Mononuclear cell (primary cell): Measurements from ENCODE around the gene PRDM16. TPM values are rescaled to one million over a fixed set of nuclear protein-coding genes. Genes with fewer than 3 reads are reported as not detected.

Source experiments
- H3K27me3 ChIP-seq: 2 replicates; pipeline ENCODE4 v1.6.0; 2011; ENCODE audit warnings: low read length, control low read depth; ENCODE audit not compliant: insufficient read depth
- H3K4me1 ChIP-seq: 2 replicates; pipeline ENCODE4 v1.5.1; 2011; ENCODE audit warnings: mild to moderate bottlenecking, low read length, control low read depth; ENCODE audit not compliant: insufficient read depth
- H3K4me3 ChIP-seq: 2 replicates; pipeline ENCODE4 v1.5.1; 2011; ENCODE audit warnings: mild to moderate bottlenecking, low read length, moderate library complexity
- H3K9me3 ChIP-seq: 2 replicates; pipeline ENCODE4 v1.5.1; 2011; ENCODE audit warnings: low read depth, mild to moderate bottlenecking, control low read depth, low read length
- total RNA-seq: library from RNA; depleted of rRNA; stranded (reverse); fragments of >200 nt; gene quantifications from one replicate; pipeline ENCODE4 v1.2.3, GENCODE V29; 2012

The PRDM16 gene
- total RNA-seq, 1 donor = not detected

DNA sequence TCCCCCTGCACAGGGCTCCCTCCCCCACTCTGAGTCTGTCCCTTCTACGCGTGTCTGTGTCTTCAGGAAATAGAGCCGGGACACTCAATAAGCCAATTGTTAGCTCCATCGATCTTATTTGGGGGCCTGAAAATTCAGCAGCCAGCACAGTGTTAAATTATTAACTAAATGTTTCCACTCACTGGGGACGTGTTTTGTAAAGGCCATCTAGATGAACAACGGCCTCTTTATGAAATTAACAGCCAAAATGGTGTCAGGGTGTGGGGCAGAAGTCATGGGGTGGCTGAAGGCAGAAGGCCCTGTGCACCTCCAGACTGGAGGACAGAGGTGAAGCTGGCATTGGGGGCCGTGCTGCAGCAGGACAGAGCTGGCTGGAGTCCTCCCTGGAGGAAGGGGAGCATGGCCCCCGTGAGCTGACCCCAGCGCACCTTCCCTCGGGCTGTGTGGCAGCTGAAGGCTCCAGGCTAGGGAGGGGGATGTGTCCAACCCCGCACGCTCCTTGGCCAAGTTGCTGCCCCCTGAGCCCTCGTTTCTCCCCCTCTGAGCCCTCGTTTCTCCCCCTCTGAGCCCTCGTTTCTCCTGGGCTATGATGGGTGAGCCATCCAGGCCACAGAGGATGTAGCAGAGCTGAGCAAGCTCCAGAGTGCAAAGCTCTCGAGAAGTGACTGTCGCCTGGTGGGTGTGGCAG lies 271.7 kb downstream of the PRDM16 start:
- Histone ChIP-seq H3K4me1 (no peaks in the 10 kb centered on the region), H3K9me3 (no peaks in the 10 kb centered on the region), H3K27me3 (no peaks in the 10 kb centered on the region), H3K4me3 (no peak overlapping the region)

DNA sequence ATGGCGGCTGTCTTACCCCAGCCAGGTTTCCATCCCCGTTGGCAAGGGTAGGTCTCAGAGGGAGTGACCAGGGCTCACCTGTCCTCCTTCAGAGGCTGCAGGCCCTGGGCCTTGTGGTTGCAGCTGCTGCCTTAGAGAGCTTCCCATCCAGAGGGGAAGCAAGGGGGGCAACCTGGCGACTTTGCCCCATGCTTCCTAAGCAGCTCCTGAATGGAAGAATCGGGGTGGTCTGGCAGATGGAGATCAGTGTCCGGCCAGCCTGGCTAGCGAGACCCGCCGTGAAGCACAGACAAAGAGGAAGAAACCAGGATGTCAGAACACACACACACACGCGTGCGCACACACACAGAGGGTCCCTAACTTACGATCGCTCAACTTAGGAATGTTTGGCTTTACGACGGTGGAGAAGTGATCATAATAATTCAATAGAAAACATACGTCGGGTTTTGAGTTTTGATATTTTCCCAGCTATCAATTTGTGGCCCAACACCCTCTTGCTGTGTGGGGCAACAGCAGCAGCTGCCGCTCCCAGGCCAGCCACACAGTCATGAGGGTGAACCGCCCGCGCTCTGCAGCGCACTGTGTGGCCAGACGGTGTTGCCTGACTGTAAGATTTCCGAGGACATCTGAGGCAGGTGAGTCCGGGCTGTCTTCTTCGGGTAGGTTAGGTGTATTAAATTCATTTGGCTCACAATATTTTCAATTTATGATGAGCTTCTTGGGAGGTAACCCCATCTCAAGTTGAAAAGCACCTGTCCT lies 272.4 kb downstream of the PRDM16 start:
- H3K4me1 ChIP-seq = no peaks in the 10 kb centered on the region
- H3K27me3 ChIP-seq = no peaks in the 10 kb centered on the region
- H3K9me3 ChIP-seq = no peaks in the 10 kb centered on the region
- H3K4me3 ChIP-seq = no peak overlapping the region

DNA sequence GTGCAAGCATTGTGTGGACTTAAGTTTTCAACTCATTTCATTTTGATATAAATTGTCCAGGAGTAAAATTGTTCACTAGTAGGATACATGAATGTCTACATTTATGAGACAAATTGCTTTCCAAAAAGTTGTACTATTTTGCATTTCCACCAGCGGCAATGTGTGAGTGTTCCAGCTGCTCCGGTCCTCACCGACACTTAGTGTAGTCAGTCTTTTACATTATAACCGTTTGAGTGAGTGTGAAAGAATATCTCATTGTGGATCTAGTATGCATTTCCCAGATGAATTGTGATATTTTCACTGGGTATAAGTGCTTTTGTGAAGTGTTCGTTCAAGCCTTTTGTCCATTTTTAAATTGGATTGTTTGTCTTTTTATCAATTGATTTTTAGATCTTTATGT lies 274.0 kb downstream of the PRDM16 start:
- no peaks in the 10 kb centered on the region for H3K9me3 ChIP-seq
- H3K27me3 ChIP-seq = no peaks in the 10 kb centered on the region
- no peak overlapping the region for H3K4me3 ChIP-seq
- no peaks in the 10 kb centered on the region for H3K4me1 ChIP-seq

DNA sequence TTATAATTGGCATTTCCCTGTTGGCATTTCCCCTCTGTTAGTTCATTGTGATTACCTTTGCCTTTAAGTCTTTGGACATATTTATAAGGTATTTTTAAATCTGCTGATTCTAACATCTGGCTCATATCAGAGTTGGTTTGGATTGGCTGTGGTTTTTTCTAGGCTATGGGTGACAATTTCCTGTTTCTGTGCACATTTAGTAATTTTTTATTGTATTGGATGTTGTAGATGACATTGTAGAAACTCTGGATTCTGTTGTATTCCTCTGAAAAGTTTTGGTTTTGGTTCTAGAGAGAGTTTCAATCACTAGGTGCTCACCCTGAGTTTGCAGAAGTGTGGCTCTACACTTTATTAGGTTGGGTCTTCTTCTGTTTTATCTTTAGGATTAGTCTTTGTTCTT lies 275.4 kb downstream of the PRDM16 start:
- Histone ChIP-seq H3K27me3 (no peaks in the 10 kb centered on the region), H3K4me1 (no peaks in the 10 kb centered on the region), H3K4me3 (no peak overlapping the region), H3K9me3 (no peaks in the 10 kb centered on the region)

DNA sequence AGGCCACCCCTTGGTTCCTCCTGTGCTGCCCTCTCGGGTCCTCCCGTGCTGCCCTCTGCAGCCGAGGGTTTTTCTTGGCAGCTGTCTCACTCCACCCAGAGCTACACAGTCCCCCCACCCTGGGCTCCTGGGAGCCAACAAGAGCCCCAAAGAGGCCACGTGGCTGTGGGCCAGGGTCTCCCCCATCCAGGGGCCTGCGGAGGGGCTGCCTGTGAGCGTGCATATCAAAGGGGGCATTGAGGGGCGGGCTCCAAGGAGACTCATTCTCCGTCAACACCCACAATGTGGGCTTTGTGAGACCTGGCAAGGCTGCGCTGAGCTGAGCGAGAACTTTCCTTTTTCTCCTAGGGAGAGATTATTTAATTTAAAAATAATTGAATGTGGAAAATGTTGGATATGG lies 276.8 kb downstream of the PRDM16 start:
- no peak overlapping the region for H3K4me3 ChIP-seq
- no peaks in the 10 kb centered on the region for H3K9me3 ChIP-seq
- H3K27me3 ChIP-seq = no peaks in the 10 kb centered on the region
- no peaks in the 10 kb centered on the region for H3K4me1 ChIP-seq

DNA sequence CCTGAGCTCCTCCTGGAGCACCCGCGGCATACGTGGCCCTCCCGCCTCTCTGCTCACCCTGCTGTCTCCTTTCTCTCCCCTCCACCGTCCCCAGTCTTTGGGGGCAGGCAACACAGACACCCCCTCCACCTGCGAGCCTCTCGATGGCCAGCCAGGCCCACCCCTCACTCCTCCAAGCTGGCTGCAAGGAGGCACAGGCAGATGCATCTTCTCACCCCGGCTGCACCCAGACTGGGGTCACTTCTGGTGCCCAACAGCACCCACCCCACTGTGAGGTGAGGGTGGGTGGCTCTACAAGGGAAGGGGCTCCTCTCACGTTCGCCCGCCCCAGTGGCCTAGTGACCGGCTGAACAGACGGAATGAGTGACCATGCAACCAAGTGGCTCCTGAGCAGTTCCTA lies 277.5 kb downstream of the PRDM16 start:
- Histone ChIP-seq H3K4me1 (no peaks in the 10 kb centered on the region), H3K9me3 (no peaks in the 10 kb centered on the region), H3K27me3 (no peaks in the 10 kb centered on the region), H3K4me3 (no peak overlapping the region)

DNA sequence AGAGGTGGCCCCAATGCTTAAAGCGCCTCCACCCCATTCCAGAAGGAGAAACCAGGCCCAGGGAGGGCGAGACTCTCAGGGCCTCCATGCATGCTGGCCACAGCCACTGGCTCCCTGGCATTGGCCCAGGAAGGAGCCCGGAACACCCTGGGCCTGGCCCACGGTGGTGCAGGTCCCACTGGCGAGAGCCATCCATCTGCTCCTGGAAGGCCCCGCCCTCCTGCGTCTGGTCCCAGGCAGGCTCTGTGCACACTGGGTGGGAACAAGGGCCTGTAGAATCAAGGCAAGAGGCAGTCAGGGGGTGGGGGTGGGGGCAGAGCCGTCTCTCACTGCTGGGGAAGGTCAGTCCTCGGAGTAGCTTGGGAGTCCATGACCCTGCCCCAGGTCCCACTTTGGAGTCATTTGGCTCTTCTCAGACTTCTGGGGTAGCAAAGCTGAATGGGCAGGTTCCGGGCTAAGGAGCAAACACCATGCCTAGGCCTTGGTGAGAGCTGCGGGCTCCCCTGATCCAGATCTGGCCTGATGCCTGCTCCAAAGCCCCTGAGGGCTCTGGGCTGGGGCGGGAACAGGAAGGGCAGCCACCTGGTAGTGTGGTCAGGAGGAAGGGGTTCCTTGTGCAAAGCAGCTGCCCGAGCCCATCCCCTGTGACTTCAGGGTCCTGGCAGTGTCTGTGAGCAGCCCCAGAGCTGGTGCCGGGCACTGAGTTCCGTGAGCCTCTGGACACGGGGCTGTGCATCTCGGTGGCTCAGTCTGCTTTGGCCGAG lies 278.4 kb downstream of the PRDM16 start:
- Histone ChIP-seq H3K9me3 (no peaks in the 10 kb centered on the region), H3K4me3 (no peak overlapping the region), H3K4me1 (no peaks in the 10 kb centered on the region), H3K27me3 (no peaks in the 10 kb centered on the region)

DNA sequence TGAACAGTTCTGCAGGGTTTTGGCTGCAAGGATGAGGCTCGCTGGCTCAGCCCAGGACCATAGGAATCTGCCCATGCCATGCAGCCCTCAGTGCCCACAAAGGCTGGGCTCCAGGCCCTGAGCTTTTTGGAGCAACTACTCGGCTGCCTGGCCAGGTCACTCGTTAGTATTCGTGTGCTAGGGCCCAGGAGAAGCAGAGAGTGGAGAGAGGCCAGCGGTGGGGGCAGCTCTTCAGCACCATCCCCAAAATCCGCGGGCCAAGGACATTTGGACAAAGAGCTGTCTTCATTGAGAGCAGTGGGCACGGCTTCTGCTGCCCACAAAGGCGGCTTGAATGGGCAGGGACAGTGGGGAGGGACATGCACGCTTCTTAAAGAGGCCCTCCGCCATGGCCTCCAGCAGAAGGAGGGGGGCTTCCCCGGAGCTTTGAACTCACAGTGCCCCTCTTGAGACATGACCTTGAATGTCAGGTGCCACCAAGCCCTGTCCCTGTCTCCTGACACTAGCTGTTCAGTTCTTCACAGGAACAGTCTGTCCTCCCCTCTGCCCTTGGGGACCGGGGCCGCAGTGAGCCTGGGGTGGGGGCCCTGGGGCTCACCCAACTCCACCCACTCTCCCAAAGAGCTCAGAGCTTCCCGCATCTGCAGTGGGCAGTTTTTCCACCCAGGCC lies 279.3 kb downstream of the PRDM16 start:
- no peaks in the 10 kb centered on the region for H3K27me3 ChIP-seq
- no peaks in the 10 kb centered on the region for H3K4me1 ChIP-seq
- no peak overlapping the region for H3K4me3 ChIP-seq
- H3K9me3 ChIP-seq = no peaks in the 10 kb centered on the region

DNA sequence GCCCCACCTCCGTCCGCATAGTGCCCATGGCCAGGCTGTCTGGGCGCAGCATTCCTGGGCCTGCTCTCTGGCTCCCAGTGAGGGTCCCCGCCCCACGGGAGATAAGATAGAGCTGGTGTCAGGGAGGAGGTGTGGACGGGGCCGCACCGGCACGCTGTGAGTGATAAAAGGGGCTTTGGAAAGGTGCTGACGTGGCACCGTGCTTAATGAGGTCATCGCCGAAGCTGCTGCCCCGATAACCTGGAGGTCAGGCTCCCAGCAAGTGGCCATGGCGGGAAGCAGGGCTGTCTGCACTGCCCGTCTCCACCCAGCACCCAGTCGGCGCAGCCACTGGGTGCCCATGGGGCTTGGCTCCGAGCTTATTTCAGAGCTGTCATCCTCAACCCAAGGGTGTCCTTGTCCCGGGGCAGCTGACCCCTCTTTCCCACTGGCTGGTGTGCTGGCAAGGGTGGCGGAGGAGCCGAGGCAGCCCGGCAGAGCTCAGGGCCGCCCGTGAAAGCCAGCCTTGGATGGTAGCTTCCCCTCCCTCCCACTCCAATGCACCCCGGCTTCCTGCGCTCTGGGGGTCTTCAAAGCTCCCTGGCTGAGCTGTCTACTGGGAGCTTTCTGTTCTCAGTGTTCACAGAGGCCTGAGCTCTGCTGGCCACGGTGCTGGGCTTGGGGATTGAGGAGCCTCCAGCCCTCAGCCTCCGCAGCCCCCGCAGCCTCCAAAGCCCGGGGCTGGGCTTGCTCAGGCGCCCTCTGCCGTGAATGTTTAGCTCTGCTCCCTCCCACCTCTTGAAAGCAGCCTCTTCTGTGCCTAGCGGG lies 280.4 kb downstream of the PRDM16 start:
- H3K4me3 ChIP-seq = no peak overlapping the region
- no peaks in the 10 kb centered on the region for H3K4me1 ChIP-seq
- no peaks in the 10 kb centered on the region for H3K27me3 ChIP-seq
- no peaks in the 10 kb centered on the region for H3K9me3 ChIP-seq

DNA sequence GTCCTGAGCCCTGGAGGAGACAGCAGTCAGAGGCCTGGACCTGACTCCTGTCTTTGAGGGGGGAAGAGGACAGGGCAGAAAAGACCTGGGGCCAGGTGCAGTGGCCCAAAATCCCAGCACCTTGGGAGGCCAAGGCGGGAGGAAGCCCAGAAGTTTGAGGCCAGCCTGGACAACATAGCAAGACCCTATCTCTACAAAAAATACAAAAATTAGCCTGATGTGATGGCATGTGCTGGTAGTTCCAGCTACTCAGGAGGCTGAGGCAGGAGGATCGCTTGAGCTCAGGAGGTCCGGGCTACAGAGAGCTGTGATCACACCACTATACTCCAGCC lies 280.9 kb downstream of the PRDM16 start:
- Histone ChIP-seq H3K27me3 (no peaks in the 10 kb centered on the region), H3K4me3 (no peak overlapping the region), H3K4me1 (no peaks in the 10 kb centered on the region), H3K9me3 (no peaks in the 10 kb centered on the region)

DNA sequence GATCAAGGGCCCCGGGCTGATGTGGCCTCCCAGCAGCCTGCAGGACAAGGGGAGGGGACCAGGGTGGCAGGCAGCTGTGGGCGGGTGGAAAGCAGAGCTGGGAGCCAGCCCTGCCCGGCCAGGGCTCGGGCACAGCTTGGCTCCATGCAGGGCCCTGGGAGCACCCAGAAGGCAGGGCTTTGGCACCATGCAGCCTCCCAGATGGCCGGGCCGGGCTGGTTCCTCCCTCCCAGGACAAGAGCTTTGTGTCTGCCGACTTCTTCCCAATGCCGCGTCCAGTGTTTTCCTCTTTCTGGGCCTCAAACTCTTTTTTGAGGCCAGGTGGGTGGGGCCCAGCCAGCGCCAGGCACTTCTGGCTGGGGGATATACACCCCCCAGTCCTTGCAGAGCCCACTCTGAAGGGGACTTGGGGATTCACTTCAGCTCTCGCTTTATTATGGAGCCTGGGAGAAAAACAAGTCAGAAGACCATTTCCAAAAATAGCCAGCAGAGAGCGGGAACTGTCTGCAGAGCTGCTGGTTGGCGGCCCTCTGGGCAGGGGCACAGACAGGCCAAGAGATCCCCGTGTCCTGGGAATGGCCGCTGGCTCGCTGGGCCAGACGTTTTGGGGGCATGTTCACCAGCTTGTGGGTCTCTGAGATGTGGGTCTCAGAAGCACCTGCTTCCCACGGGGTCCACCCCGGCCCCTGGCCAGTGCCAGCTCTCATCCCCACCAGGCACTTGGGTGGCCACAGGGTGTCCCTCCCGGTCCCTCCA lies 281.7 kb downstream of the PRDM16 start:
- no peak overlapping the region for H3K4me3 ChIP-seq
- no peaks in the 10 kb centered on the region for H3K9me3 ChIP-seq
- no peaks in the 10 kb centered on the region for H3K4me1 ChIP-seq
- no peaks in the 10 kb centered on the region for H3K27me3 ChIP-seq

DNA sequence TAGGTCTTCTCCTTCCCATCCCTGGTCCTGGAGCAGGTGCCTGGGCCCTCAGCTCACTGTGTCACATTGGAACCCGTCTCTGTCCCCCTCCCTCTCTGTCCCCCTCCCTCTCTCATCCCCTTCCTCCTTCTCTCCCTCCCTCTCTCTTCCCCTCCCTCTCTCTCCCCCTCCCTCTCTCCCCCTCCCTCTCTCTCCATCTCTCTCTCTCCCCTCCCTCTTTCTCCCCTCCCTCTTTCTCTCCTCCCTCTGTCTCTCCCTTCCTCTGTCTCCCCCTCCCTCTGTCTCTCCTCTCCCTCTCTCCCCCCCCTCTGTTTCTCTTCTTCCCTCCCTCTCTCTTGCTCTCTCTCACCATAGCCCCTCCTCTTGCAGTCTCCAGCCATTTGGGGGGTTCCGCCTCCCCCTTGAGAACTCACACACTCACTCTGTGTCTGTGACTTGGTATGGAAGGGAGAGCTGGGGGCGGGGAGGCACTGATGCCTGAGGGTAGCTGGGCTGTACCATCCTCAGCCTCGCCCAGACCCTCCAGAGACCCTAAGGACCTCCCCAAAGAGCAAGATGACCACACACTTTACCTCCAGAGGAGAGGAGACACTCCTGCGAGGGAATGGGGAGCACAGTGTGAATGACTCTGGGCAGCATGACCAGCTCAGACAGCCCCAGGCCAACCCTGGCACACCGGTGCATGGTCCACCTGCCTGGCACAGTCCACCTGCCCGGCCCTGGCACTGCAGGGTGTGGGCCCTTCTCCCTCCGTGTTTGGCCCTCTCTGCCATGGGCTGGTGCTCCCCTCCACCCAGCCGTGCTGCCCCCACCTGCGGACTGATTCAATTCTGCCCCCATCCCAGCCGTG lies 282.7 kb downstream of the PRDM16 start:
- Histone ChIP-seq H3K27me3 (no peaks in the 10 kb centered on the region), H3K4me1 (no peaks in the 10 kb centered on the region), H3K9me3 (no peaks in the 10 kb centered on the region), H3K4me3 (no peak overlapping the region)

DNA sequence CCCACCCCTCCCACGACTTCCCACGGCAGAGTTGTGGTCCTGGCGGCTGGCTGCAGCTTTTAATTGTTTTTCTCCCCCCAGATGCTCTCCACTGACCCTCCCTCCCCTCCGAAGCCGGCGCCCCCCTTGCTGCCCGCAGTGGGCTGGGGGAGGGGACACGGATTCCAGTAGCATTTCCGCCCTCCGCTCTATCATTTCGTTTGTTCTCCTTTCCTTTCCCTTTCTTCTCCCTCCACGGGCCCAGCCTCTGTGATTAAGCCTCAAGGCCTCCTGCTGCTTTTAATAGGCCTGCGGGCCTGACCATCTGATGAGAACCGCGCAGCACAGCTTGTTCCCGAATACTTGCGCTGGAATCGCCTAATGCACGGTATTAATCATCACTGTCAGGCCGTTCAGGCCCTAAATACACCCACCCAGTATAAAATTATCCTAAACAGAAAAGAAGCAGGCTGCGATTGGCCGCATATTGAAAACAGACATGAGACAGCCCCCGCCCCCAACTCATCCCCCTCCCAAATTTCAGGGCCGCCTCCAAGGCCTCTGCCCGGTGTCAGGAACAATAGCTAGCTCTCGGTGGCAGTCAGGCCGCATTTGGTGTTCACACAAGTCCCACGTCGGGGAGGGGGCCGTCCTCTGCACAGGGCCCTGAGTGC lies 283.4 kb downstream of the PRDM16 start:
- no peaks in the 10 kb centered on the region for H3K27me3 ChIP-seq
- no peaks in the 10 kb centered on the region for H3K4me1 ChIP-seq
- no peaks in the 10 kb centered on the region for H3K9me3 ChIP-seq

More for the DNA sequence above, 283.4 kb downstream of the PRDM16 start:
- no peak overlapping the region for H3K4me3 ChIP-seq
